Ovary (tissue), 9 donors: ENCODE results near the gene LYPLA2. TPM values are rescaled to one million over a fixed set of nuclear protein-coding genes. Genes with fewer than 3 reads are reported as not detected.
A peak's percentile ranks its signal among the peaks of the same experiment; 100 is the strongest.

Source experiments
- DNase-seq, 5 donors: peaks; one replicate each; pipeline ENCODE4 v3.0.0-alpha.2; 2019 to 2020
- H3K27ac ChIP-seq, 2 donors: fragments of 200-600 bp; one replicate each; pipeline versions ENCODE4 v1.5.1 to v1.8.0; 2019 to 2022
- H3K27me3 ChIP-seq: fragments of 200-600 bp; one replicate; pipeline ENCODE4 v1.8.0; 2022
- H3K36me3 ChIP-seq: fragments of 200-600 bp; sonication (generic); one replicate; pipeline ENCODE4 v1.5.1; 2019
- H3K4me1 ChIP-seq: one replicate; pipeline ENCODE4 v1.8.1; 2013; ENCODE audit warnings: mild to moderate bottlenecking, moderate library complexity; ENCODE audit not compliant: insufficient read depth
- H3K4me3 ChIP-seq: fragments of 200-600 bp; sonication (generic); one replicate; pipeline ENCODE4 v1.5.1; 2017
- H3K9me3 ChIP-seq, 2 donors: fragments of 200-600 bp in 1 of 2; sonication (generic) in 1 of 2; one replicate each; pipeline versions ENCODE4 v1.5.1 to v1.8.1; 2013 to 2019; ENCODE audit warnings: mild to moderate bottlenecking in 1 of 2, moderate library complexity in 1 of 2
- EP300 ChIP-seq: sonication (generic); formaldehyde crosslinking; IDR thresholded peaks from one replicate; pipeline ENCODE4 v1.6.1; 2017; ENCODE audit warnings: antibody characterized with exemption
- POLR2A ChIP-seq: fragments of 450-650 bp; IDR thresholded peaks from one replicate; pipeline ENCODE4 v1.6.1; 2017; ENCODE audit warnings: antibody characterized with exemption, mild to moderate bottlenecking, moderate library complexity
- WGBS, 3 donors: extraction: QIAGEN DNeasy Blood & Tissue Kit in 1 of 3; methylation state at CpG; one replicate each; pipeline versions ENCODE4 v1.1.5 to v1.1.7; 2013 to 2017; 5-methylcytosine and 5-hydroxymethylcytosine counted together
- intact Hi-C, 4 donors: fragments of 100-400 bp; cut with DNase I; formaldehyde crosslinking; loops; one replicate each; pipeline versions ENCODE4 v1.11.0 to v1.15.1; 2022 to 2023
- polyA plus RNA-seq, 2 donors: library from polyadenylated mRNA; stranded (reverse); fragments of 200-250 nt in 1 of 2; fragments of 350-450 nt in 1 of 2; fragmentation: Illumina TruSeq in 1 of 2; extraction: RNeasy Lipid Tissue Mini Kit (QIAGEN cat#74804) in 1 of 2; gene quantifications; one replicate each; pipeline ENCODE4 v1.2.3, GENCODE V29; 2013 to 2014
- total RNA-seq, 7 donors: library from RNA; depleted of rRNA in 2 of 7; stranded (reverse); fragments of >200 nt in 2 of 7; fragmentation: NEBNext Ultra II Directional in 3 of 7; extraction: Animal tissue kit (Norgen Biotek cat#: 25700) in 3 of 7; gene quantifications; one replicate each; pipeline versions ENCODE4 v1.1.0 to v1.2.4, GENCODE V29; 2016 to 2023
- TF ChIP-seq, protein P1 (sequence below), 3 donors: fragments of 450-650 bp in 2 of 3; fragments of 200-600 bp in 1 of 3; IDR thresholded peaks; one replicate each; pipeline versions ENCODE4 v1.5.1 to v1.8.0; 2016 to 2022; ENCODE audit warnings: antibody characterized with exemption in 3 of 3, mild to moderate bottlenecking in 1 of 3
- donor health status: DM: no; HTN: no; CAD: no; lungs with moderate emphysema.
- donor health status: DM: no; HTN: no; CAD: no.
- donor health status: Bipolar disorder and iron deficiency.
- donor health status: DM: yes; HTN: yes; CAD: no.
- donor health status: DM: no; HTN: no; CAD: no.
- donor health status: DM: yes; HTN: yes; CAD: no.

LYPLA2 gene
- total and polyA plus RNA-seq, 9 donors = 8.5 to 33.2 (median 26.0) TPM

DNA sequence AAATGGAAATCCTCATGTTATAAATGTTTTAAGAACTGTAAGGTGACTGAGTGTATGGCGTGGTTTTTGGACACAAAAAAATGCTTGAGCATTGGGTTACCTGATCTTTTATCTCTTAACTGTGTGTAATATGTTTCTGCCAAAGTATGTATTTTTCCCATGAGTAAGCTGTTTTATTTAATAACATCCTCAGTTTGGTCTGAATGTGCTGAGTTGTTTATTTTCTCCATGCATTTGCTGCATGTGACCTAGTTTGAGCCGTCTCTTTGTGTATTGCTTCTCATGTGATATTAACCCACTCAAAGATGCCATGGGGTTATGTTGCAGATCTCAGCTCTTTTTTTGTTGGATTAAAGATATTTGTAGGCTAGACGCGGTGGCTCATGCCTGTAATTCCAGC, 6.1 kb upstream of the LYPLA2 start:
- Histone ChIP-seq H3K9me3 (no peaks in the 10 kb centered on the region), H3K4me3 (no peak overlapping the region), H3K36me3 (no peaks in the 10 kb centered on the region), H3K4me1 (no peaks in the 10 kb centered on the region), H3K27ac (no peak overlapping the region), H3K27me3 (no peaks in the 10 kb centered on the region)
- TF ChIP-seq EP300 (no peak), POLR2A (no peak)
- TF ChIP-seq, protein P1, sequence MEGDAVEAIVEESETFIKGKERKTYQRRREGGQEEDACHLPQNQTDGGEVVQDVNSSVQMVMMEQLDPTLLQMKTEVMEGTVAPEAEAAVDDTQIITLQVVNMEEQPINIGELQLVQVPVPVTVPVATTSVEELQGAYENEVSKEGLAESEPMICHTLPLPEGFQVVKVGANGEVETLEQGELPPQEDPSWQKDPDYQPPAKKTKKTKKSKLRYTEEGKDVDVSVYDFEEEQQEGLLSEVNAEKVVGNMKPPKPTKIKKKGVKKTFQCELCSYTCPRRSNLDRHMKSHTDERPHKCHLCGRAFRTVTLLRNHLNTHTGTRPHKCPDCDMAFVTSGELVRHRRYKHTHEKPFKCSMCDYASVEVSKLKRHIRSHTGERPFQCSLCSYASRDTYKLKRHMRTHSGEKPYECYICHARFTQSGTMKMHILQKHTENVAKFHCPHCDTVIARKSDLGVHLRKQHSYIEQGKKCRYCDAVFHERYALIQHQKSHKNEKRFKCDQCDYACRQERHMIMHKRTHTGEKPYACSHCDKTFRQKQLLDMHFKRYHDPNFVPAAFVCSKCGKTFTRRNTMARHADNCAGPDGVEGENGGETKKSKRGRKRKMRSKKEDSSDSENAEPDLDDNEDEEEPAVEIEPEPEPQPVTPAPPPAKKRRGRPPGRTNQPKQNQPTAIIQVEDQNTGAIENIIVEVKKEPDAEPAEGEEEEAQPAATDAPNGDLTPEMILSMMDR (IDR thresholded peaks at IDR 0.05) = no peak
- intact Hi-C loops = no loop called here
- WGBS, 3 donors = 59 to 73% (median 66%) methylated on average over 4 of the region's 4 CpGs
- no peak for DNase-seq

DNA sequence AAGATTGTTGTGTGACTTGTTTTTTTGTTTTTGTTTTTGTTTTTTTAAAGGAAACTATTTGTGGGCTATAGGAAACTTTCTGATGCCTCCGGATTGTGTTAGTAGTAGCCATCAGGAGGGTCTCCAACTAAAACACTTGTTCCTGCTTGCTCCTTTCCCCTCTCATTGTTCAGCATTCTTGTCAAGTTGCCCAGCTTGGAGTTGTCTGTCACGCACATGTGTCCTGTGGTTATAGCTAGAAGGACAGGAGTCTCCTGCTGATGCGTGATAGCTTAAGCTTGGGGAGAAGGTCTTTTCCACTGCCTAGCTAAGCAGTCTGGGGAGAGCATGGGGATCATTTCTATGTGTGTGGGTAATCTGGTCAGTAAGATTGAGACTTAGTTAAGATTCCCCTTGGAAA, 3.2 kb upstream of the LYPLA2 start:
- Histone ChIP-seq H3K4me3 (no peak overlapping the region), H3K4me1 (peaks cover 16% of the 10 kb centered on the region), H3K27ac (no peak overlapping the region), H3K9me3 (no peaks in the 10 kb centered on the region), H3K27me3 (no peaks in the 10 kb centered on the region), H3K36me3 (no peaks in the 10 kb centered on the region)
- intact Hi-C loops = no loop called here
- WGBS, 3 donors = 89 to 96% (median 90%) methylated on average over 3 of the region's 3 CpGs
- TF ChIP-seq EP300 = no peak
- TF ChIP-seq, protein P1 (IDR thresholded peaks at IDR 0.05) = no peak
- no peak for TF ChIP-seq POLR2A
- no peak for DNase-seq

DNA sequence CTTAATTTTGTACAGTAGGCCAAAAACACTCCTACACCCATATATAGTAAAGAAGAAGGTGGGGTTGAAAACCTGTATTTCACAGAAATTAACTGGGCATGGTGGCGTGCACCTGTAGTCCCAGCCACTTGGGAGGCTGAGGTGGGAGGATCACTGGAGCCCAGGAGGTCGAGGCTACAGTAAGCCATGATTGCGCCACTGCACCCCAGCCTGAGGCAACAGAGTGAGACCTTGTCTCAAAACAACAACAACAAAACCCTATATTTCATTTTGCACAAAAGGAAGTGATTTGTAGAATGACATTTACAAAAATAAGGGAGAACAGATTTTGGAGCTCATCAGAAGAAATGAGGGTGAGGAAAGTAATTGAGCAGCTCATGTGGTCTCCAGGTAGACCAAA, 2.2 kb upstream of the LYPLA2 start:
- Histone ChIP-seq H3K4me1 (peaks cover 16% of the 10 kb centered on the region), H3K27me3 (no peaks in the 10 kb centered on the region), H3K27ac (no peak overlapping the region), H3K4me3 (no peak overlapping the region), H3K9me3 (no peaks in the 10 kb centered on the region), H3K36me3 (no peaks in the 10 kb centered on the region)
- TF ChIP-seq POLR2A (no peak), EP300 (no peak)
- TF ChIP-seq, protein P1 (IDR thresholded peaks at IDR 0.05) = no peak
- DNase-seq = no peak
- intact Hi-C loops = no loop called here
- 91 to 96% (median 94%) methylated on average over 3 of the region's 3 CpGs for WGBS, 3 donors

DNA sequence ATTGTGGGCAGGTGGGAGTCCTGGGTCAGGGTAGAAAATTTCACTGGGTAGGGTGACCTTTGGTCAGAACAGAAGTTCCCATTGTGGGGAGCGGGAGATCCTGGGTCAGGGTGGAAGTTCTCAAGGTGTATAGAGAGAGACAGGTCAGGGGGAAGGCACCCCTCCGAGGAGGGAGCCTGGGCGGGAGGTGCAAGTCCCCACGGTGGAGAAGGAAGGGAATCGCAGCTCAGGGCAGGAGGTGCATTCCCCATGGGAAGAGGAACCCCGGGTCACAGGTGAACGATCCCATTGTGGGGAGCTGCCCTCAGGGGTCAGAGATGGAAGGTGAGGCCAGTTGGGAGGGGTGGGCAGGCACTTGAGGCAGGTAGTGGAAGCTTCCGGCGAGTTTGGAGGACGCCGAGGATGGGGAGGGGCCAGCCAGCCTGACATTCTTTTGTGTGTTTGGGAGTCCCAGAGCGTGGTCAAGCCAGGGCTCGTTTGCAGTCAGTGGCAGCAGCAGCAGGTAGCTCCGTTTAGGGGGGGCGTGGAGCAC, 637 bp downstream of the LYPLA2 start:
- H3K27me3 ChIP-seq = no peaks in the 10 kb centered on the region
- TF ChIP-seq POLR2A (no peak), EP300 (no peak)
- TF ChIP-seq, protein P1 (IDR thresholded peaks at IDR 0.05) = no peak
- peaks cover 24% of the 10 kb centered on the region for H3K4me1 ChIP-seq
- peak overlapping the region; percentile 27 to 40 for H3K27ac ChIP-seq
- H3K4me3 ChIP-seq = peak overlapping the region; percentile 84
- DNase-seq = peak in 3 of 5 donors; percentile 36 to 51 (median 49)
- whole genome bisulfite sequencing, 3 donors = 0 to 2% (median 0%) methylated on average over 13 to 15 of the region's 15 CpGs
- H3K9me3 ChIP-seq = no peaks in the 10 kb centered on the region
- H3K36me3 ChIP-seq = no peaks in the 10 kb centered on the region
- intact Hi-C loops = no loop called here
